Mesenchymal stem cell (in vitro differentiated cells and primary cell): ENCODE measurements around the gene DIP2C.

ENCODE experiments used
- DNase-seq: peaks from one replicate; pipeline ENCODE4 v3.0.0-alpha.2; 2013
- H2AFZ ChIP-seq: one replicate; pipeline ENCODE4 v1.6.1; 2013; ENCODE audit warnings: low read depth, mild to moderate bottlenecking, control low read depth, inconsistent platforms, low read length, moderate library complexity
- H2AK5ac ChIP-seq: 2 replicates; pipeline ENCODE4 v1.6.1; 2013; ENCODE audit warnings: low read length, moderate library complexity, mild to moderate bottlenecking, inconsistent platforms; ENCODE audit not compliant: severe bottlenecking
- H2BK120ac ChIP-seq: one replicate; pipeline ENCODE4 v1.6.1; 2013; ENCODE audit warnings: low read depth, mild to moderate bottlenecking, inconsistent platforms, low read length, moderate library complexity
- H2BK12ac ChIP-seq, 2 experiments: one replicate each; pipeline ENCODE4 v1.6.1; 2013; ENCODE audit warnings: inconsistent platforms in 2 of 2, low read length in 2 of 2, mild to moderate bottlenecking in 2 of 2, moderate library complexity in 2 of 2, control low read depth in 1 of 2
- H2BK15ac ChIP-seq: one replicate; pipeline ENCODE4 v1.6.1; 2013; ENCODE audit warnings: mild to moderate bottlenecking, low read depth, inconsistent platforms; ENCODE audit not compliant: poor library complexity, severe bottlenecking
- H2BK5ac ChIP-seq: 2 replicates; pipeline ENCODE4 v1.6.1; 2013; ENCODE audit warnings: low read depth, mild to moderate bottlenecking, low read length, control low read depth, inconsistent platforms; ENCODE audit not compliant: poor library complexity, severe bottlenecking
- H3K14ac ChIP-seq, 2 experiments: one replicate each; pipeline ENCODE4 v1.6.1; 2013; ENCODE audit warnings: inconsistent platforms in 2 of 2, low read length in 2 of 2, control low read depth in 1 of 2, mild to moderate bottlenecking in 1 of 2, moderate library complexity in 1 of 2
- H3K18ac ChIP-seq, 2 experiments: one replicate each; pipeline ENCODE4 v1.6.1; 2013; ENCODE audit warnings: inconsistent platforms in 2 of 2, low read length in 2 of 2, control low read depth in 1 of 2, low read depth in 1 of 2, mild to moderate bottlenecking in 1 of 2
- H3K23ac ChIP-seq, 2 experiments: one replicate each; pipeline ENCODE4 v1.6.1; 2013; ENCODE audit warnings: inconsistent platforms in 2 of 2, low read length in 2 of 2, mild to moderate bottlenecking in 2 of 2, moderate library complexity in 2 of 2, control low read depth in 1 of 2
- H3K27ac ChIP-seq: 2 replicates; pipeline ENCODE4 v1.5.1; 2013; ENCODE audit warnings: mild to moderate bottlenecking, moderate library complexity, low read length, control low read depth, inconsistent platforms; ENCODE audit not compliant: poor library complexity, severe bottlenecking
- H3K27me3 ChIP-seq, 2 experiments: 2 replicates each; pipeline versions ENCODE4 v1.6.1 to v1.7.0; 2013; ENCODE audit warnings: low read length in 2 of 2, mild to moderate bottlenecking in 2 of 2, moderate library complexity in 2 of 2, control low read depth in 1 of 2, inconsistent platforms in 1 of 2; ENCODE audit not compliant: control insufficient read depth in 1 of 2, insufficient read depth in 1 of 2
- H3K36me3 ChIP-seq, 2 experiments: 2 replicates each; pipeline versions ENCODE4 v1.6.1 to v1.7.0; 2013; ENCODE audit warnings: low read length in 2 of 2, control low read depth in 1 of 2, inconsistent platforms in 1 of 2, low read depth in 1 of 2, mild to moderate bottlenecking in 1 of 2; ENCODE audit not compliant: insufficient read depth in 2 of 2, control insufficient read depth in 1 of 2
- H3K4ac ChIP-seq, 2 experiments: one replicate each; pipeline ENCODE4 v1.6.1; 2013; ENCODE audit warnings: inconsistent platforms in 2 of 2, low read length in 2 of 2, mild to moderate bottlenecking in 2 of 2, moderate library complexity in 2 of 2, control low read depth in 1 of 2, low read depth in 1 of 2
- H3K4me1 ChIP-seq: 2 replicates; pipeline ENCODE4 v1.6.1; 2013; ENCODE audit warnings: low read depth, low read length, control low read depth; ENCODE audit not compliant: control insufficient read depth, insufficient read depth
- H3K4me2 ChIP-seq: 2 replicates; pipeline ENCODE4 v1.6.1; 2013; ENCODE audit warnings: low read length, mild to moderate bottlenecking, inconsistent platforms; ENCODE audit not compliant: poor library complexity, severe bottlenecking
- H3K4me3 ChIP-seq, 2 experiments: 2 replicates each; pipeline versions ENCODE4 v1.5.1 to v1.7.0; 2013; ENCODE audit warnings: low read length in 2 of 2, mild to moderate bottlenecking in 2 of 2, control low read depth in 1 of 2, low read depth in 1 of 2; ENCODE audit not compliant: insufficient read depth in 1 of 2
- H3K79me1 ChIP-seq: replicated peaks from 2 replicates; pipeline ENCODE4 v1.6.1; 2013; ENCODE audit warnings: mild to moderate bottlenecking, control low read depth, low read length, inconsistent platforms; ENCODE audit not compliant: poor library complexity, severe bottlenecking
- H3K9ac ChIP-seq: 2 replicates; pipeline ENCODE4 v1.7.0; 2013; ENCODE audit warnings: mild to moderate bottlenecking, low read length, moderate library complexity
- H3K9me3 ChIP-seq: 2 replicates; pipeline ENCODE4 v1.7.0; 2013; ENCODE audit warnings: mild to moderate bottlenecking, low read length; ENCODE audit not compliant: control insufficient read depth
- H4K8ac ChIP-seq: one replicate; pipeline ENCODE4 v1.6.1; 2013; ENCODE audit warnings: inconsistent platforms, mild to moderate bottlenecking, low read length, moderate library complexity
- H4K91ac ChIP-seq: one replicate; pipeline ENCODE4 v1.6.1; 2013; ENCODE audit warnings: mild to moderate bottlenecking, low read length, inconsistent platforms
- WGBS: methylation state at CpG from one replicate; pipeline ENCODE4 v1.1.7; 2013; ENCODE audit warnings: mixed read lengths; 5-methylcytosine and 5-hydroxymethylcytosine counted together

DIP2C gene

DNA sequence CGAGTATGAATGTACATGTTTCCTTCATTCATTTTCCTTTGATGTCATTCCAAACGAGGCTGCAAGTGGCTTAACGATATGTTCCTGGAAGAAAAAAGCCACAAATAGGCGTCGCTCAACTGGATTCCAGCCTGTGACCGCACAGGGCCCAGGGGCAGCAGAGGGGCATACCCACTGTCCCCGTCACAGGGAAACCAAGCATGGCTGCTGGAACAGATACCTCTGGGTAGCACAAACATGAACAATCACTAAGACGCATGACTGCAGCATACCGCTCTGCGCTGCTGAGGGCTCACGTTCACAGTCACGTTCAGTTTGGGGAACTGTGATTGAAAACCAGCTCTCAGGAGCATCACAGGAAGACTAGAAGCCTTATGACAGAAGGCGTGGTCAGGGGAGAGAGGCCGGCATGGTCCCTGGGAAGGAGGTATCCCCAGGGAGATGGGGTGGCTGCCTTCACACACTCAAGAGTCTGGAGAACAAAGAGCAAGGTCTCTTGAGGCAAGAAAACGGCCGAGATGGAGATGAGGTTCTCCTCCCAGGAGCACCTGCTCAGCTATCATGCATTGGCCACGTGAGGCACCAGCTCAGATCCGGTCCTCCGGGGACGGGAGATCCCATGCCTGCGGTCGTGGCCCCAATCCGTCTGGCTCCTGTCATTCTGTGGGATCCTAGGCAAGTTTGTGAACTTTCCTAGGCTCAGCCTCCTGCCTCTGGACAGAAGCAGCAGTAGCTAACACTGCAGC, 213.6 kb downstream of the DIP2C start:
- H3K4ac ChIP-seq: no peak overlapping the region
- no peak overlapping the region for H2BK12ac ChIP-seq
- no peak overlapping the region for H3K4me2 ChIP-seq
- peaks cover 40 to 50% of the 10 kb centered on the region in 2 experiments for H3K36me3 ChIP-seq
- no peak overlapping the region for H2BK15ac ChIP-seq
- no peak overlapping the region for H3K27ac ChIP-seq
- no peaks in the 10 kb centered on the region for H3K27me3 ChIP-seq
- no peaks in the 10 kb centered on the region for H3K9me3 ChIP-seq
- no peak overlapping the region for H3K14ac ChIP-seq
- H3K79me1 ChIP-seq: peaks cover 35% of the 10 kb centered on the region
- no peak overlapping the region for H3K23ac ChIP-seq
- H4K8ac ChIP-seq: no peak overlapping the region
- no peak overlapping the region for H3K4me3 ChIP-seq
- H2BK5ac ChIP-seq: no peak overlapping the region
- H2AK5ac ChIP-seq: no peak overlapping the region
- no peak overlapping the region for H3K18ac ChIP-seq
- no peak overlapping the region for H2AFZ ChIP-seq
- no peak overlapping the region for H2BK120ac ChIP-seq
- WGBS: 92% methylated on average over 23 of the region's 23 CpGs
- H4K91ac ChIP-seq: no peak overlapping the region
- peaks cover 6% of the 10 kb centered on the region for H3K4me1 ChIP-seq
- H3K9ac ChIP-seq: no peak overlapping the region
- no peak for DNase-seq

DNA sequence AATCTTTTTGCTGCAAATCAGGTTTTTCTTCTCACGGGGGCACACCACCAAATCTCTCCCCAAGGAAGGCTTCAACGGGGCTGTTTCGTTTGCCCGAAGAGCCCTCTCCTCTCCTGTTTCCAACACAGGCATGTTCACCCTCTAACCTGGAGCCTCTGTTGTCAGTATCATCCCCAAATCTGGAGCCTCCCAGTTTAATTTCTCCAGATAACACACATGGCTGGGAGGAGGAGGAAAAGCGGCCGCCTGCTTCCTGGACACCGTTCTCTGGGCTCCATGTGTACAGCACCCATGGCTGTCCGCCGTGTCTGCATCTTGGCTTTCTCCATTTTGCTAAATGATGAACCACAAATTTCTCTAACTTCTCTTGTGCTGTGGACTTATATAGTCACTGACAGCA, 214.5 kb downstream of the DIP2C start:
- Histone ChIP-seq H2BK12ac (no peak overlapping the region), H3K27ac (no peak overlapping the region), H2BK5ac (no peak overlapping the region), H4K91ac (no peak overlapping the region), H3K23ac (no peak overlapping the region), H3K27me3 (no peaks in the 10 kb centered on the region), H2BK120ac (no peak overlapping the region), H2AFZ (no peak overlapping the region), H3K4me2 (no peak overlapping the region), H4K8ac (no peak overlapping the region), H3K4me1 (peaks cover 5% of the 10 kb centered on the region), H3K9ac (no peak overlapping the region), H2AK5ac (no peak overlapping the region), H3K18ac (no peak overlapping the region), H3K4ac (no peak overlapping the region), H3K9me3 (no peaks in the 10 kb centered on the region), H3K79me1 (peaks cover 35% of the 10 kb centered on the region), H2BK15ac (no peak overlapping the region), H3K36me3 (peaks cover 49 to 50% of the 10 kb centered on the region in 2 experiments), H3K4me3 (no peak overlapping the region), H3K14ac (no peak overlapping the region)
- no peak for DNase-seq
- 75% methylated on average over 6 of the region's 9 CpGs for WGBS

DNA sequence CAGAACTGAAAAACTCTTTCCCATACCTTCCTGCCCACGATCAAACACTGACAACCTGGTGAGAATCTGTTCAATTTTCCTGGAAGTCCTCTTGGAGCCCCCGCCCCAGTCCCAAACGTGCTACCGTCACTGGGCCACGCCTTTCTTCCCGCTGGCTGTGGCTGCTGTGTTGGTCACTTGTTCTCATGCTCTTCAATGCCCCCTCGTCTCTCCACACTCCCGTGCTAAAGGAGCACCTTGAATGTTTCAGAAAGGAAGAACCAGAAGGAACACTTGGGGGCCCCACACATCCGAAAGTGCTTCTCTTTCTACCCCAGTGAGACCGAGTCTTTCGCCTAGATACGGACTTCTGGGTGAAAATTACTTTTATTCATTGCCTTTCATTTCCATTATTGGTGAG, 215.1 kb downstream of the DIP2C start:
- Histone ChIP-seq H3K4me2 (no peak overlapping the region), H3K18ac (no peak overlapping the region), H3K9me3 (no peaks in the 10 kb centered on the region), H3K4me3 (no peak overlapping the region), H3K14ac (no peak overlapping the region), H2BK15ac (no peak overlapping the region), H3K23ac (no peak overlapping the region), H4K8ac (no peak overlapping the region), H2AFZ (no peak overlapping the region), H3K27me3 (no peaks in the 10 kb centered on the region), H2BK5ac (no peak overlapping the region), H2AK5ac (no peak overlapping the region), H4K91ac (no peak overlapping the region), H3K36me3 (peaks cover 50 to 54% of the 10 kb centered on the region in 2 experiments), H3K4me1 (peaks cover 5% of the 10 kb centered on the region), H3K79me1 (peaks cover 36% of the 10 kb centered on the region), H3K27ac (no peak overlapping the region), H3K9ac (no peak overlapping the region), H2BK120ac (no peak overlapping the region), H2BK12ac (no peak overlapping the region), H3K4ac (no peak overlapping the region)
- WGBS: 95% methylated on average over 12 of the region's 12 CpGs
- DNase-seq: no peak

DNA sequence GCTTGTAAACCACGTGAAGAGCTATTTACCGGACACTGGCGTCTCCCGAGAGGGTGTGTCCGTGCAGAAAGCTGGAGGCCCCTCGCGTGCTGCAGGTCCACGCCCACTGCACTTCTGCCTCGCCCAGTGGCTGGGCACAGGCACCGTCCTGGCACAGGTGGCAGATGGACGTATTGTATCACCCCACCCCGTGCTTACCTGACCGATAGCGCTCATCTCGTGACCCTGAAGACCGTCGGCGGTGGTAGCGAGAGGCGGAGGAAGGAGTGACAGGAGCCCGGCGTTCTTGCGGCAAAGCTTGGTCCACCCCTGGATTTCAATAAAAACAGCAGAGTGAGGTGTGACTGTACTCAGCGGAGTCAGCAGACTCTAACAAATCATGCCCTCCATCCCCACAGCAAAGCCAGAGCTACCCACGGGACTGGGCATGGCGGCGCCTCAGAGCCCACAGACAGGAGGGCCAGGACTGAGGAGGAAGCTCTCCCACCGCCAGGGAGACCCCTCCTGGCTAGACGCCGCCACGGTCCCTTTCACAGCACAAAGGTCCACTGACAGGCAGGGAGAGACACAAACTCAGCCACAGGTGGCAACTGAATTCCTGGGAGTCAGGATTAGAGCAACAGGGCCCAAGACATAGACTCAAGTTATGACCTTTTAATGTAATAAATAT, 217.1 kb downstream of the DIP2C start:
- H3K27me3 ChIP-seq: no peaks in the 10 kb centered on the region
- peak overlapping the region; percentile 4 for H4K8ac ChIP-seq
- H3K27ac ChIP-seq: no peak overlapping the region
- H3K4me2 ChIP-seq: no peak overlapping the region
- peaks cover 53 to 68% of the 10 kb centered on the region in 2 experiments for H3K36me3 ChIP-seq
- H2BK5ac ChIP-seq: no peak overlapping the region
- no peak overlapping the region for H2BK15ac ChIP-seq
- no peak overlapping the region for H3K9ac ChIP-seq
- 94% methylated on average over 31 of the region's 31 CpGs for WGBS
- H3K4me1 ChIP-seq: no peaks in the 10 kb centered on the region
- H3K14ac ChIP-seq: no peak overlapping the region
- H4K91ac ChIP-seq: peak overlapping the region; percentile 37
- DNase-seq: no peak
- H3K4ac ChIP-seq: no peak overlapping the region
- no peak overlapping the region for H3K23ac ChIP-seq
- no peak overlapping the region for H2BK12ac ChIP-seq
- H2AFZ ChIP-seq: no peak overlapping the region
- peaks cover 39% of the 10 kb centered on the region for H3K79me1 ChIP-seq
- no peak overlapping the region for H2AK5ac ChIP-seq
- H3K4me3 ChIP-seq: no peak overlapping the region
- H3K9me3 ChIP-seq: no peaks in the 10 kb centered on the region
- H2BK120ac ChIP-seq: no peak overlapping the region
- no peak overlapping the region for H3K18ac ChIP-seq
